Mesendoderm (in vitro differentiated cells): ENCODE results near the gene ARSI.

Source experiments
- DNase-seq: peaks from one replicate; pipeline ENCODE4 v3.0.0; 2013
- H2AK5ac ChIP-seq: 2 replicates; pipeline ENCODE4 v1.6.1; 2013; ENCODE audit warnings: low read length, inconsistent platforms
- H2BK120ac ChIP-seq: 2 replicates; pipeline ENCODE4 v1.6.1; 2013; ENCODE audit warnings: low read depth, mild to moderate bottlenecking, low read length, moderate library complexity, mixed read lengths
- H2BK15ac ChIP-seq: replicated peaks from 2 replicates; pipeline ENCODE4 v1.6.1; 2013; ENCODE audit warnings: low read depth, mild to moderate bottlenecking, moderate library complexity
- H2BK5ac ChIP-seq: 2 replicates; pipeline ENCODE4 v1.6.1; 2013; ENCODE audit warnings: low read length, inconsistent platforms
- H3K18ac ChIP-seq: 2 replicates; pipeline ENCODE4 v1.6.1; 2013; ENCODE audit warnings: mild to moderate bottlenecking, low read length, mixed read lengths
- H3K23ac ChIP-seq: one replicate; pipeline ENCODE4 v1.6.1; 2013; ENCODE audit warnings: low read length
- H3K27ac ChIP-seq: 2 replicates; pipeline ENCODE4 v1.5.1; 2013; ENCODE audit warnings: low read depth, mild to moderate bottlenecking, inconsistent platforms, low read length, moderate library complexity
- H3K27me3 ChIP-seq: 2 replicates; pipeline ENCODE4 v1.6.1; 2013; ENCODE audit warnings: low read length, control low read depth, mild to moderate bottlenecking, inconsistent platforms; ENCODE audit not compliant: insufficient read depth, poor library complexity
- H3K36me3 ChIP-seq: 2 replicates; pipeline ENCODE4 v1.6.1; 2013; ENCODE audit warnings: low read length, inconsistent platforms; ENCODE audit not compliant: control insufficient read depth, insufficient read depth
- H3K4ac ChIP-seq: one replicate; pipeline ENCODE4 v1.6.1; 2013; ENCODE audit warnings: low read depth, mild to moderate bottlenecking, low read length, moderate library complexity
- H3K4me1 ChIP-seq: 2 replicates; pipeline ENCODE4 v1.6.1; 2013; ENCODE audit warnings: low read depth, low read length, inconsistent platforms; ENCODE audit not compliant: control insufficient read depth
- H3K4me2 ChIP-seq: 2 replicates; pipeline ENCODE4 v1.6.1; 2013; ENCODE audit warnings: low read length
- H3K4me3 ChIP-seq: 2 replicates; pipeline ENCODE4 v1.5.1; 2013; ENCODE audit warnings: mild to moderate bottlenecking, low read length
- H3K56ac ChIP-seq: one replicate; pipeline ENCODE4 v1.6.1; 2013; ENCODE audit warnings: low read length
- H3K79me1 ChIP-seq: 2 replicates; pipeline ENCODE4 v1.6.1; 2013; ENCODE audit warnings: low read length, inconsistent platforms
- H3K79me2 ChIP-seq: 2 replicates; pipeline ENCODE4 v1.6.1; 2013; ENCODE audit warnings: mild to moderate bottlenecking, low read length; ENCODE audit not compliant: control insufficient read depth, insufficient read depth
- H3K9ac ChIP-seq: 2 replicates; pipeline ENCODE4 v1.6.1; 2013; ENCODE audit warnings: low read length, inconsistent platforms
- H4K5ac ChIP-seq: one replicate; pipeline ENCODE4 v1.6.1; 2013; ENCODE audit warnings: low read length
- H4K8ac ChIP-seq: one replicate; pipeline ENCODE4 v1.6.1; 2013; ENCODE audit warnings: low read depth, mild to moderate bottlenecking, control low read depth, low read length, moderate library complexity
- WGBS: extraction: QIAGEN DNeasy Blood & Tissue Kit; methylation state at CpG from one replicate; pipeline ENCODE4 v1.1.7; 2013; ENCODE audit warnings: low lambda C conversion rate, missing lambda C conversion rate; ENCODE audit not compliant: insufficient coverage; ENCODE audit errors: extremely low coverage; 5-methylcytosine and 5-hydroxymethylcytosine counted together

Gene ARSI

GRCh38 chr5:150294551-150295071, 8.1 kb downstream of the ARSI start:
- no peak overlapping the region for H3K18ac ChIP-seq
- no peak overlapping the region for H2BK15ac ChIP-seq
- H3K36me3 ChIP-seq, result no peaks in the 10 kb centered on the region
- H4K8ac ChIP-seq, result no peak overlapping the region
- H3K79me2 ChIP-seq, result no peaks in the 10 kb centered on the region
- no peak overlapping the region for H3K56ac ChIP-seq
- no peak overlapping the region for H2BK5ac ChIP-seq
- no peak overlapping the region for H4K5ac ChIP-seq
- no peak overlapping the region for H2BK120ac ChIP-seq
- peaks cover under 1% of the 10 kb centered on the region for H3K4me1 ChIP-seq
- H3K9ac ChIP-seq, result no peak overlapping the region
- H3K4me3 ChIP-seq, result no peak overlapping the region
- no CpG with 5 or more reads among the region's 10 CpGs for WGBS
- H3K27me3 ChIP-seq, result no peaks in the 10 kb centered on the region
- H3K4me2 ChIP-seq, result no peak overlapping the region
- H3K79me1 ChIP-seq, result no peaks in the 10 kb centered on the region
- no peak overlapping the region for H2AK5ac ChIP-seq
- no peak overlapping the region for H3K4ac ChIP-seq
- H3K27ac ChIP-seq, result no peak overlapping the region
- no peak overlapping the region for H3K23ac ChIP-seq
- DNase-seq, result no peak

DNA sequence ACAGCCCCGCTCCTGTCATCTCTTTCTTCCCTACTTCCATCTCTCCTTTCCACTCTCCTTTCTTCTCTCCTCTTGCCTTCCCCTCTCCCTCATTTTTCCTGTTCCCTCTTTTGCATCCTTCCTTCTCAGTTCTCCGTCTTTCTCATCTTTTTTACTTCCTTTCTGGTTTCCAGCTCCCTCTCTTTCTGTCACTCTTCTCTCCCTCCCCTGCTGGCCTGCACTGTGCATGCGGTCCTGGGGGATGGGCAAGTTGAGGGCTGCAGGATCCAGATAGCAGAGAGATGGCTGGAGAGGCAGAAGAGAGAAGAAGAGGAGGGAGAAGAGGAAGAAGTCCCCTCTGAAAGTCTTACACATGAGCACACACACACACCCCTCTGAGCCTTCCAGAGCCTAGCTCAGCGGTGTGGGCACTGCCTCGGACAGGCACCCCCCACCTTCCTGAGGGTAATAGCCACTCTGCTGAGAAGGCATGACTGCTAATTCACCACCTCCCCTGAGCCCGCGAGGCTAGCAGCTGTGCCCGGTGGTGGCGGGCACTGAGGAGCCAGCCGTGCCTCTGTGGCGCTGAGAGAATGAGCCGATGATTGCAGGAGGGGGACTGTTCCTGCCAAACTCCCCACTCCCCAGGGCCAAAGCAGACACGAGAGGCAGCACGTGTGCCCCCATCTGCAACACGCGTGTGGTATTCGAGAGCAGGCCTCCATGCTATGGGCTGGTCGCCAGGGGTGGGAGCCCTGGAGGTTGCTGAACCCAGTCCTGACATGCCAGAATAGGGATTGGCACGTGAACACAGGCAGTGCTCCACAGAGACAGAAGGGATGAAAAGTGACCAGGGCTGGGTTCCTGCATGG, 9.4 kb downstream of the ARSI start:
- no peak overlapping the region for H4K5ac ChIP-seq
- no peak overlapping the region for H3K23ac ChIP-seq
- H3K4ac ChIP-seq, result no peak overlapping the region
- no peak overlapping the region for H3K9ac ChIP-seq
- H3K4me1 ChIP-seq, result no peaks in the 10 kb centered on the region
- no CpG with 5 or more reads among the region's 19 CpGs for WGBS
- no peak overlapping the region for H2BK120ac ChIP-seq
- H3K79me2 ChIP-seq, result no peaks in the 10 kb centered on the region
- H4K8ac ChIP-seq, result no peak overlapping the region
- H3K79me1 ChIP-seq, result no peaks in the 10 kb centered on the region
- H3K4me2 ChIP-seq, result no peak overlapping the region
- DNase-seq, result no peak
- H3K18ac ChIP-seq, result no peak overlapping the region
- H3K27me3 ChIP-seq, result no peaks in the 10 kb centered on the region
- no peak overlapping the region for H2AK5ac ChIP-seq
- no peak overlapping the region for H2BK15ac ChIP-seq
- no peak overlapping the region for H3K4me3 ChIP-seq
- no peaks in the 10 kb centered on the region for H3K36me3 ChIP-seq
- H3K27ac ChIP-seq, result no peak overlapping the region
- H2BK5ac ChIP-seq, result no peak overlapping the region
- no peak overlapping the region for H3K56ac ChIP-seq

- Histone ChIP-seq H3K9ac (no peak overlapping the region), H3K4me1 (no peaks in the 10 kb centered on the region), H3K36me3 (no peaks in the 10 kb centered on the region), H3K4ac (no peak overlapping the region), H2BK120ac (no peak overlapping the region), H2BK5ac (no peak overlapping the region), H3K79me1 (no peaks in the 10 kb centered on the region), H3K27ac (no peak overlapping the region), H4K8ac (no peak overlapping the region), H3K4me3 (no peak overlapping the region), H3K23ac (no peak overlapping the region), H2BK15ac (no peak overlapping the region), H3K18ac (no peak overlapping the region), H2AK5ac (no peak overlapping the region), H3K79me2 (no peaks in the 10 kb centered on the region), H3K4me2 (no peak overlapping the region), H3K56ac (no peak overlapping the region), H3K27me3 (no peaks in the 10 kb centered on the region), H4K5ac (no peak overlapping the region)
- no CpG with 5 or more reads among the region's 13 CpGs for WGBS
- no peak for DNase-seq
Measured at GRCh38 chr5:150291388-150292385, 11.0 kb downstream of the ARSI start.

DNA sequence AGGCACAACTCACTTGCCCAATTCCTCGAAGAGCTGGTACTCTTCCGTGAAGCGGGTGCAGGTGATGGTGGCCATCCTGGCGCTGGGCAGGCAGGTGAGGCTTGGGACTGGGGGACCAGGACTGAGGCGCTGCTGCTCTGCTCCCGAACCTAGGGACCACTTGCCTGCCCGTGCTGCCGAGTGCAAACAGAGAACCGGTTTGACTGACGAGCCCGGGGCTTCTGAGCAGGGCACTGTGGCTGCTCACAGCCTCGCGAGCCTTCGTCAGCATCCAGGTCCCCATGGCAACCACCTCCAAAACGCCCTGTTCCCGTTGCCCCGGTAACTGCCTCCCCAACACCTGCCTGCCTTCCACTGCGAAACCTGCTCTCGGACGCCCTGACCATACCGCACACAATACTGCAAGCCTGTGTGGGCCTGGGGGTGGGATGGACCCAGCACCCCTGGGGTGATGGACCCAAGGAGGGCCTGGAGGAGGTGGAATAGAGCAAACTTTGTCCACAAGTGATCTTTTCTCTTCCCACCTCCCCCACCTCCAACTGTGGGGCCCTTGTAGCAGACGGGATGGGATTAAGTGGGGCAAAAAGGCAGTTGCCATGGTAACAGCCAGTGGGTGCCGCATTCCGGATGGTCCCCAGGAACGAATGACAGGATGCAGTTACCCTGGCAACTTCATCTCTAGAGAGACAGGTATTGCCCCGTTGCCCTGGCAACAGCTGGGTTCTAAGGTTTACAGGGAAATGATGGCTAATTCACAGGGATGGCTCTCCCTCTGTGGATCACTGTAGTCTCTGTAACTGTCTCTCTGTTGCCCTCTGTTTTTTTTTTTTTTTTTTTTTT, 12.9 kb downstream of the ARSI start, which contains the start of gene CAMK2A:
CAMK2A (minus strand) TSS at position 223 of the 840 bp plus-strand sequence; CDS start at position 75, 148 bp downstream.
- Histone ChIP-seq H3K23ac (no peak within 1 kb of the TSS), H4K8ac (no peak within 1 kb of the TSS), H3K36me3 (no peaks in the 10 kb centered on the region), H3K56ac (no peak within 1 kb of the TSS), H3K79me2 (no peaks in the 10 kb centered on the region), H3K18ac (no peak within 1 kb of the TSS), H3K4me3 (no peak within 1 kb of the TSS), H3K9ac (no peak within 1 kb of the TSS), H3K79me1 (no peaks in the 10 kb centered on the region), H3K27me3 (no peaks in the 10 kb centered on the region), H3K27ac (no peak within 1 kb of the TSS), H2BK5ac (no peak within 1 kb of the TSS), H2AK5ac (no peak within 1 kb of the TSS), H3K4me1 (no peaks in the 10 kb centered on the region), H2BK15ac (no peak within 1 kb of the TSS), H2BK120ac (no peak within 1 kb of the TSS), H3K4me2 (no peak within 1 kb of the TSS), H3K4ac (no peak within 1 kb of the TSS), H4K5ac (no peak within 1 kb of the TSS)
- DNase-seq, result peak; percentile 70
- WGBS, result no CpG with 5 or more reads among the region's 26 CpGs

DNA sequence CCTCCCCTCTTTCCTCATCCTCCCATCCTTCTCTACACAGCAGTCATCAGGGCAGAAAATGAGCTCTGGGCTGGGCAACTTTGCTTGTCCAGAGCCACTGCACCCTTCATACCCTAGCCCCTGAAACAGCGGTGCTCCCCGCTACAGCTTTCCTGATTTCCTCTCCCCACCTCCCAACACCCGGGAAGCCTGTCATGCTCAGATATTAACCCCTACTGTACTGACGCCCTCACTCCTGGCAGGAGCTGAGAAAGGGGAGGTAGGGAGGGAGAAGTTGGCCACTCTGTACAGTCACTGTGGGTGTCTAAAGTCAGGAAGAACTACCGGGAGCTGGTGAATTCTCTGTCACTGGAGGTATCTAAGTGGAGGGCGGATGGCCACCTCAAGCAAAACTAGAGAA, 13.9 kb downstream of the ARSI start:
- Histone ChIP-seq H3K4me1 (no peaks in the 10 kb centered on the region), H3K79me2 (no peaks in the 10 kb centered on the region), H3K27me3 (no peaks in the 10 kb centered on the region), H3K9ac (no peak overlapping the region), H2BK120ac (no peak overlapping the region), H3K27ac (no peak overlapping the region), H3K23ac (no peak overlapping the region), H2BK15ac (no peak overlapping the region), H3K18ac (no peak overlapping the region), H3K4me2 (no peak overlapping the region), H2AK5ac (no peak overlapping the region), H3K36me3 (no peaks in the 10 kb centered on the region), H2BK5ac (no peak overlapping the region), H4K8ac (no peak overlapping the region), H3K4ac (no peak overlapping the region), H3K56ac (no peak overlapping the region), H4K5ac (no peak overlapping the region), H3K4me3 (no peak overlapping the region), H3K79me1 (no peaks in the 10 kb centered on the region)
- DNase-seq, result no peak
- no CpG with 5 or more reads among the region's 6 CpGs for WGBS
